Measurements from ENCODE around the gene ROCK2. TPM values are rescaled to one million over a fixed set of nuclear protein-coding genes. Genes with fewer than 3 reads are reported as not detected.
"Not testable (repeated sequence)": the region's sequence is repeated elsewhere in the genome, so short reads cannot be mapped to it uniquely, and the experiment has no call there.

Gene ROCK2
- total and polyA plus RNA-seq, 5 donors from 2014 or later, result 8.6 to 20.6 (median 10.4) TPM

DNA sequence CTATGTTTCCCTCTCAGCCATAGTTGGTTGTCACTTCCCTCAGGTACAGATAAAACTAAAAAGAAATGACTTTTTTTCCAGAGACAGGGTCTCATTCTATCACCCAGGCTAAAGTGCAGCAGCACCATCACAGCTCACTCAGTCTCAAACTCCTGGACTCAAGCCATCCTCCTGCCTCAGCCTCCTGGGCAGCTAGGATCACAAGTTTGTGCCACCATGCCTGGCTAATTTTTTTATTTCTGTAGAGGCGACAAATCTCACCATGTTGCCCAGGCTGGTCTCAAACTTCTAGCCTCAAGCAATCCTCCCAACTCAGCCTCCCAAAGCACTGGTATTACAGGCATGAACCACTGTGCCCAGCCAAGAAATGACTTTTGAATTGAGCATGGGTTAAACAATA lies 8.2 kb downstream of the ROCK2 start:
- Mint-ChIP-seq H3K9me3 (peaks cover 0 to 4% (median 0%) of the 10 kb centered on the region in 7 donors), H3K4me3 (no peak overlapping the region), H3K4me1 (peaks cover 31 to 62% (median 50%) of the 10 kb centered on the region in 4 donors), H3K27ac (peak overlapping the region in 1 of 3 donors; percentile 15), H3K27me3 (no peaks in the 10 kb centered on the region), H3K36me3 (no peaks in the 10 kb centered on the region)
- H3K9me3 ChIP-seq (ENCODE audit: control insufficient read depth in 2 of 2, low read length in 2 of 2), result no peaks in the 10 kb centered on the region
- no peaks in the 10 kb centered on the region for H3K36me3 ChIP-seq (ENCODE audit: control insufficient read depth, insufficient read depth, low read length)
- ATAC-seq (ENCODE audit: low read depth in 2 of 2) (no peak), DNase-seq (no peak)
- H3K27me3 ChIP-seq (ENCODE audit: control insufficient read depth, insufficient read depth, low read length), result no peaks in the 10 kb centered on the region
- H3K27ac ChIP-seq (ENCODE audit: insufficient read depth, low read length, poor library complexity, severe bottlenecking), result no peak overlapping the region
- H3K4me1 ChIP-seq (ENCODE audit: control insufficient read depth, insufficient read depth, low read length, poor library complexity, severe bottlenecking), result peaks cover 11% of the 10 kb centered on the region
- no peak overlapping the region for H3K4me3 ChIP-seq (ENCODE audit: low read depth, low read length)

- Histone ChIP-seq H3K36me3 (ENCODE audit: control insufficient read depth, insufficient read depth, low read length) (no peaks in the 10 kb centered on the region), H3K9me3 (ENCODE audit: control insufficient read depth in 2 of 2, low read length in 2 of 2) (no peaks in the 10 kb centered on the region), H3K4me3 (ENCODE audit: low read depth, low read length) (no peak overlapping the region), H3K27ac (ENCODE audit: insufficient read depth, low read length, poor library complexity, severe bottlenecking) (no peak overlapping the region), H3K27me3 (ENCODE audit: control insufficient read depth, insufficient read depth, low read length) (no peaks in the 10 kb centered on the region), H3K4me1 (ENCODE audit: control insufficient read depth, insufficient read depth, low read length, poor library complexity, severe bottlenecking) (no peaks in the 10 kb centered on the region)
- DNase-seq, result no peak
- H3K36me3 Mint-ChIP-seq, result no peaks in the 10 kb centered on the region
- peaks cover 13 to 44% (median 33%) of the 10 kb centered on the region in 4 donors for H3K4me1 Mint-ChIP-seq
- H3K4me3 Mint-ChIP-seq, result no peak overlapping the region
- ATAC-seq (ENCODE audit: low read depth in 2 of 2), result no peak
- H3K27ac Mint-ChIP-seq, result peak overlapping the region in 1 of 3 donors; percentile 44
- peaks cover 0 to 4% (median 0%) of the 10 kb centered on the region in 7 donors for H3K9me3 Mint-ChIP-seq
- H3K27me3 Mint-ChIP-seq, result no peaks in the 10 kb centered on the region
Observed at GRCh38 chr2:11333427-11334183, 10.8 kb downstream of the ROCK2 start.

- Mint-ChIP-seq H3K4me1 (peaks cover 13 to 50% (median 32%) of the 10 kb centered on the region in 4 donors), H3K36me3 (no peaks in the 10 kb centered on the region), H3K27ac (no peak overlapping the region), H3K27me3 (no peaks in the 10 kb centered on the region), H3K9me3 (peaks cover 0 to 4% (median 0%) of the 10 kb centered on the region in 7 donors), H3K4me3 (no peak overlapping the region)
- no peak for ATAC-seq (ENCODE audit: low read depth in 2 of 2)
- Histone ChIP-seq H3K27ac (ENCODE audit: insufficient read depth, low read length, poor library complexity, severe bottlenecking) (no peak overlapping the region), H3K27me3 (ENCODE audit: control insufficient read depth, insufficient read depth, low read length) (no peaks in the 10 kb centered on the region), H3K4me3 (ENCODE audit: low read depth, low read length) (no peak overlapping the region), H3K36me3 (ENCODE audit: control insufficient read depth, insufficient read depth, low read length) (no peaks in the 10 kb centered on the region), H3K4me1 (ENCODE audit: control insufficient read depth, insufficient read depth, low read length, poor library complexity, severe bottlenecking) (no peaks in the 10 kb centered on the region), H3K9me3 (ENCODE audit: control insufficient read depth in 2 of 2, low read length in 2 of 2) (no peaks in the 10 kb centered on the region)
- DNase-seq, result no peak
Observed at GRCh38 chr2:11332596-11332995, 11.8 kb downstream of the ROCK2 start.

GRCh38 chr2:11330457-11331142 lies 13.8 kb downstream of the ROCK2 start:
- no peaks in the 10 kb centered on the region for H3K27me3 Mint-ChIP-seq
- no peak for ATAC-seq (ENCODE audit: low read depth in 2 of 2)
- DNase-seq, result no peak
- H3K36me3 Mint-ChIP-seq, result no peaks in the 10 kb centered on the region
- Histone ChIP-seq H3K27me3 (ENCODE audit: control insufficient read depth, insufficient read depth, low read length) (no peaks in the 10 kb centered on the region), H3K4me3 (ENCODE audit: low read depth, low read length) (no peak overlapping the region), H3K4me1 (ENCODE audit: control insufficient read depth, insufficient read depth, low read length, poor library complexity, severe bottlenecking) (no peaks in the 10 kb centered on the region), H3K9me3 (ENCODE audit: control insufficient read depth in 2 of 2, low read length in 2 of 2) (no peaks in the 10 kb centered on the region), H3K36me3 (ENCODE audit: control insufficient read depth, insufficient read depth, low read length) (no peaks in the 10 kb centered on the region), H3K27ac (ENCODE audit: insufficient read depth, low read length, poor library complexity, severe bottlenecking) (no peak overlapping the region)
- peaks cover 0 to 3% (median 0%) of the 10 kb centered on the region in 7 donors for H3K9me3 Mint-ChIP-seq
- H3K27ac Mint-ChIP-seq, result no peak overlapping the region
- H3K4me1 Mint-ChIP-seq, result peaks cover 13 to 40% (median 31%) of the 10 kb centered on the region in 4 donors
- no peak overlapping the region for H3K4me3 Mint-ChIP-seq

- no peaks in the 10 kb centered on the region for H3K36me3 Mint-ChIP-seq
- Histone ChIP-seq H3K4me1 (ENCODE audit: control insufficient read depth, insufficient read depth, low read length, poor library complexity, severe bottlenecking) (no peaks in the 10 kb centered on the region), H3K27ac (ENCODE audit: insufficient read depth, low read length, poor library complexity, severe bottlenecking) (no peak overlapping the region), H3K4me3 (ENCODE audit: low read depth, low read length) (no peak overlapping the region), H3K36me3 (ENCODE audit: control insufficient read depth, insufficient read depth, low read length) (no peaks in the 10 kb centered on the region), H3K27me3 (ENCODE audit: control insufficient read depth, insufficient read depth, low read length) (no peaks in the 10 kb centered on the region), H3K9me3 (ENCODE audit: control insufficient read depth in 2 of 2, low read length in 2 of 2) (no peaks in the 10 kb centered on the region)
- DNase-seq (no peak), ATAC-seq (ENCODE audit: low read depth in 2 of 2) (no peak)
- no peak overlapping the region for H3K4me3 Mint-ChIP-seq
- no peaks in the 10 kb centered on the region for H3K27me3 Mint-ChIP-seq
- H3K27ac Mint-ChIP-seq, result no peak overlapping the region
- peaks cover 9 to 33% (median 24%) of the 10 kb centered on the region in 4 donors for H3K4me1 Mint-ChIP-seq
- peaks cover 0 to 3% (median 0%) of the 10 kb centered on the region in 7 donors for H3K9me3 Mint-ChIP-seq
Observed at GRCh38 chr2:11329776-11330175, 14.7 kb downstream of the ROCK2 start.

DNA sequence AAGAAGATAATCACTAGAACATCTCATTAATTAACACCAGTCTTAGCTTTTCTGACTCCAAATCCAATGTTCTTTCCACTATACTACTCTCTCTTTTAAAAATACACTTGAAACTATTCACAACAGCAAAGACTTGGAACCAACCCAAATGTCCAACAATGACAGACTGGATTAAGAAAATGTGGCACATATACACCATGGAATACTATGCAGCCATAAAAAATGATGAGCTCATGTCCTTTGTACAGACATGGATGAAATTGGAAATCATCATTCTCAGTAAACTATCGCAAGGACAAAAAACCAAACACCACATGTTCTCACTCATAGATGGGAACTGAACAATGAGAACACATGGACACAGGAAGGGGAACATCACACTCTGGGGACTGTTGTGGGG lies 15.9 kb downstream of the ROCK2 start:
- not testable (repeated sequence) for H3K27me3 Mint-ChIP-seq; H3K9me3 Mint-ChIP-seq; H3K27ac Mint-ChIP-seq; H3K9me3 ChIP-seq (ENCODE audit: control insufficient read depth in 2 of 2, low read length in 2 of 2); H3K4me3 Mint-ChIP-seq; ATAC-seq (ENCODE audit: low read depth in 2 of 2); H3K27me3 ChIP-seq (ENCODE audit: control insufficient read depth, insufficient read depth, low read length); H3K4me1 ChIP-seq (ENCODE audit: control insufficient read depth, insufficient read depth, low read length, poor library complexity, severe bottlenecking); H3K36me3 ChIP-seq (ENCODE audit: control insufficient read depth, insufficient read depth, low read length); H3K27ac ChIP-seq (ENCODE audit: insufficient read depth, low read length, poor library complexity, severe bottlenecking); DNase-seq; H3K36me3 Mint-ChIP-seq; H3K4me3 ChIP-seq (ENCODE audit: low read depth, low read length)
- peaks cover 9 to 32% (median 25%) of the 10 kb centered on the region in 4 donors for H3K4me1 Mint-ChIP-seq

DNA sequence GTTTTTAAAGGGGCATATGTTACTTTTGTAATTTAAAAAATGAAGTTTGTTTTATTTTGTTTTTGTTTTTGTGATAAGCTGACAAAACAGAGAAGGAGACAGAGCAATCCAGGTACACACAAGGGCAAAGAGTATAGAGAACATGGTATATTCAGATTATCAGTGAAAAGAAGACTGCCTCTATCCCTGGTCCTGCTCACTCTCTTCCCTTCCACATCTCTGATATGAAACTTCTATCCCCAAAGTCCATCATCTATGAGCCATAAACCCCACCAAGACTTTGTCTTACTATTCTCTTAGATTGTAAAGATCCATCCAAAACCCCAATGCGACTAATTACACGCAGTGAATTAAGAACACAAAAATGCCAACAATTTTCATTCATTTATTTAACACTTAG lies 16.6 kb downstream of the ROCK2 start:
- DNase-seq (no peak), ATAC-seq (ENCODE audit: low read depth in 2 of 2) (no peak)
- Histone ChIP-seq H3K4me3 (ENCODE audit: low read depth, low read length) (no peak overlapping the region), H3K27ac (ENCODE audit: insufficient read depth, low read length, poor library complexity, severe bottlenecking) (no peak overlapping the region), H3K9me3 (ENCODE audit: control insufficient read depth in 2 of 2, low read length in 2 of 2) (no peaks in the 10 kb centered on the region), H3K27me3 (ENCODE audit: control insufficient read depth, insufficient read depth, low read length) (no peaks in the 10 kb centered on the region), H3K4me1 (ENCODE audit: control insufficient read depth, insufficient read depth, low read length, poor library complexity, severe bottlenecking) (no peaks in the 10 kb centered on the region), H3K36me3 (ENCODE audit: control insufficient read depth, insufficient read depth, low read length) (no peaks in the 10 kb centered on the region)
- no peaks in the 10 kb centered on the region for H3K27me3 Mint-ChIP-seq
- peaks cover 0 to 3% (median 0%) of the 10 kb centered on the region in 7 donors for H3K9me3 Mint-ChIP-seq
- no peak overlapping the region for H3K27ac Mint-ChIP-seq
- H3K4me3 Mint-ChIP-seq, result no peak overlapping the region
- peaks cover 5 to 29% (median 23%) of the 10 kb centered on the region in 4 donors for H3K4me1 Mint-ChIP-seq
- H3K36me3 Mint-ChIP-seq, result no peaks in the 10 kb centered on the region
